MCF 10A (cell line): ENCODE results near the gene RNF180. TPM values are rescaled to one million over a fixed set of nuclear protein-coding genes. Genes with fewer than 3 reads are reported as not detected.

Experiments
- BruUV-seq: library from RNA; stranded (reverse); fragments of 400-500 nt; replicated peaks from 2 replicates; lab custom pipeline; 2021; lab: Mats Ljungman, UMichigan
- CTCF ChIA-PET: fragments of 300-600 bp; sonication (Branson Sonifier 250); formaldehyde crosslinking; extraction: SDS; loops from one replicate; lab custom pipeline; 2021; ENCODE audit warnings: antibody characterized with exemption, inconsistent platforms; lab: Yijun Ruan, JAX
- POLR2A ChIA-PET: fragments of 300-600, 350-650 bp; sonication (Branson Sonifier 250); formaldehyde crosslinking; extraction: SDS; loops from one replicate; lab custom pipeline; 2020; ENCODE audit warnings: antibody characterized with exemption, inconsistent platforms; lab: Yijun Ruan, JAX
- DNase-seq: peaks from one replicate; pipeline ENCODE4 v3.0.0-alpha.2; 2018; ENCODE audit not compliant: unreplicated experiment
- H3K27ac Mint-ChIP-seq: one replicate; pipeline ENCODE4 v1.8.0; 2022; ENCODE audit warnings: mild to moderate bottlenecking, low read depth, mixed read lengths; ENCODE audit not compliant: unreplicated experiment
- H3K27me3 Mint-ChIP-seq: one replicate; pipeline ENCODE4 v1.8.0; 2022; ENCODE audit warnings: mixed read lengths; ENCODE audit not compliant: insufficient read depth, unreplicated experiment
- H3K36me3 Mint-ChIP-seq: one replicate; pipeline ENCODE4 v1.8.0; 2022; ENCODE audit warnings: mild to moderate bottlenecking, moderate library complexity, mixed read lengths; ENCODE audit not compliant: insufficient read depth, unreplicated experiment
- H3K4me1 Mint-ChIP-seq: one replicate; pipeline ENCODE4 v1.8.0; 2022; ENCODE audit warnings: mixed read lengths; ENCODE audit not compliant: insufficient read depth, unreplicated experiment
- H3K4me3 Mint-ChIP-seq: one replicate; pipeline ENCODE4 v1.8.0; 2022; ENCODE audit warnings: mild to moderate bottlenecking, moderate library complexity, mixed read lengths; ENCODE audit not compliant: unreplicated experiment
- H3K9me3 Mint-ChIP-seq: one replicate; pipeline ENCODE4 v1.8.0; 2022; ENCODE audit warnings: mixed read lengths; ENCODE audit not compliant: unreplicated experiment
- intact Hi-C: fragments of 100-400 bp; cut with micrococcal nuclease; formaldehyde crosslinking; loops from 2 replicates; pipeline ENCODE4 v1.14.1; 2022
- total RNA-seq: library from RNA; stranded (reverse); gene quantifications from 2 replicates; pipeline ENCODE4 v1.2.3, GENCODE V29; 2022
- TF ChIP-seq, protein P1 (sequence below): fragments of 200-600 bp; IDR thresholded peaks from one replicate; pipeline ENCODE4 v1.8.0; 2022; ENCODE audit warnings: antibody characterized with exemption, mild to moderate bottlenecking; ENCODE audit not compliant: unreplicated experiment

The RNF180 gene
- total RNA-seq, 1 experiment from 2014 or later = 6.0 TPM

DNA sequence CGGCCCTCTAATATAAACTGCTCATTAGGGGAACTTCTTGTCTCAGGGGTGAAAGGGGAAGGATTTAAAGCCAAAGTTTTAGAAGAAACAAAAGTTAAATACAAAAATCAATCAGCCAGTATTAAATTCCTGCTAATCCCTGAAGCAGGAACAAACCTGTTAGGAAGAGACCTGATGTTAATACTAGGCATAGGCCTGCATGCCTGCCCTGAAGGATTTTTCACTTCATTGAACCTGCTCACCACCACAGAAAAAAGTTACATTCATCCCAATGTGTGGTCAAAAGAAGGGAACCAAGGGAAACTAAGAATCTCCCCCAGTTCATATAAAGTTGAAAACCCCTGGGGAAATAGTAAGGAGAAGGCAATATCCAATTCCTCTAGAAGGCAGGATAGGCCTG lies 9.4 kb upstream of the RNF180 start:
- H3K4me3 Mint-ChIP-seq = no peak overlapping the region
- no TSS peak for BruUV-seq
- H3K27me3 Mint-ChIP-seq = no peaks in the 10 kb centered on the region

DNA sequence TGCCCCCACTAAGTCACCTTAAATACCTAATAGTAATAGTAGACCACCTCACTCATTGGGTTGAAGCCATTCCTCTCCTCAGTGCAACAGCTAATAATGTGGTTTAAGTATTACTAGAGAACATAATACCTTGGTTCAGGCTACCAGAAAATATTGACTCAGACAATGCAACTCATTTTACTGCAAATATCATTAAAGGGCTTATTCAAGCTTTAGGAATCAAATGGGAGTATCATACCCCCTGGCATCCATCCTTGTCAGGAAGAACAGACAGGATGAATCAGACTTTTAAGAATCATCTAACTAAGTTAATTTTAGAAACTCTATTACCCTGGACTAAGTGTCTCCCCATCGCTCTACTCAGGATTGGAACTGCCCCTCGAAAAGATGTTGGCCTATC lies 6.8 kb upstream of the RNF180 start:
- intact Hi-C loops = no loop called here
- H3K4me3 Mint-ChIP-seq = no peak overlapping the region
- no peak for DNase-seq
- no TSS peak for BruUV-seq
- H3K4me1 Mint-ChIP-seq = no peaks in the 10 kb centered on the region
- no peak overlapping the region for H3K27ac Mint-ChIP-seq
- POLR2A ChIA-PET = interaction anchor here (0.6 kb wide), 1 partner anchor 1139 kb away, joined by 3 read pairs; no protein-coding TSS in a partner anchor
- H3K27me3 Mint-ChIP-seq = no peaks in the 10 kb centered on the region
- peaks cover 8% of the 10 kb centered on the region for H3K9me3 Mint-ChIP-seq
- no peaks in the 10 kb centered on the region for H3K36me3 Mint-ChIP-seq
- TF ChIP-seq, protein P1, sequence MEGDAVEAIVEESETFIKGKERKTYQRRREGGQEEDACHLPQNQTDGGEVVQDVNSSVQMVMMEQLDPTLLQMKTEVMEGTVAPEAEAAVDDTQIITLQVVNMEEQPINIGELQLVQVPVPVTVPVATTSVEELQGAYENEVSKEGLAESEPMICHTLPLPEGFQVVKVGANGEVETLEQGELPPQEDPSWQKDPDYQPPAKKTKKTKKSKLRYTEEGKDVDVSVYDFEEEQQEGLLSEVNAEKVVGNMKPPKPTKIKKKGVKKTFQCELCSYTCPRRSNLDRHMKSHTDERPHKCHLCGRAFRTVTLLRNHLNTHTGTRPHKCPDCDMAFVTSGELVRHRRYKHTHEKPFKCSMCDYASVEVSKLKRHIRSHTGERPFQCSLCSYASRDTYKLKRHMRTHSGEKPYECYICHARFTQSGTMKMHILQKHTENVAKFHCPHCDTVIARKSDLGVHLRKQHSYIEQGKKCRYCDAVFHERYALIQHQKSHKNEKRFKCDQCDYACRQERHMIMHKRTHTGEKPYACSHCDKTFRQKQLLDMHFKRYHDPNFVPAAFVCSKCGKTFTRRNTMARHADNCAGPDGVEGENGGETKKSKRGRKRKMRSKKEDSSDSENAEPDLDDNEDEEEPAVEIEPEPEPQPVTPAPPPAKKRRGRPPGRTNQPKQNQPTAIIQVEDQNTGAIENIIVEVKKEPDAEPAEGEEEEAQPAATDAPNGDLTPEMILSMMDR = no peak
- CTCF ChIA-PET = interaction anchor here (2.1 to 6.3 kb wide), 2 partner anchors 10 to 454 kb away, joined by 6 to 48 read pairs; no protein-coding TSS in a partner anchor

More for the DNA sequence above, 9.4 kb upstream of the RNF180 start:
- H3K27ac Mint-ChIP-seq = no peak overlapping the region
- CTCF ChIA-PET = interaction anchor here (1.7 to 6.3 kb wide), 2 partner anchors 8 to 51 kb away, joined by 5 to 48 read pairs; no protein-coding TSS in a partner anchor
- TF ChIP-seq, protein P1 = no peak
- no peaks in the 10 kb centered on the region for H3K36me3 Mint-ChIP-seq
- intact Hi-C loops = no loop called here
- no peak for DNase-seq
- H3K4me1 Mint-ChIP-seq = no peaks in the 10 kb centered on the region
- POLR2A ChIA-PET = no interaction called here
- peaks cover 11% of the 10 kb centered on the region for H3K9me3 Mint-ChIP-seq

GRCh38 chr5:64160201-64160600 lies 5.4 kb upstream of the RNF180 start:
- ChIA-PET POLR2A (interaction anchor here (0.6 kb wide), 1 partner anchor 1010 kb away, joined by 3 read pairs; no protein-coding TSS in a partner anchor), CTCF (interaction anchor here (2.1 to 6.3 kb wide), 2 partner anchors 12 to 453 kb away, joined by 6 to 48 read pairs; no protein-coding TSS in a partner anchor)
- DNase-seq = no peak
- intact Hi-C loops = no loop called here
- Mint-ChIP-seq H3K9me3 (no peaks in the 10 kb centered on the region), H3K4me1 (peaks cover 4% of the 10 kb centered on the region), H3K36me3 (no peaks in the 10 kb centered on the region), H3K4me3 (no peak overlapping the region), H3K27me3 (no peaks in the 10 kb centered on the region), H3K27ac (no peak overlapping the region)
- TF ChIP-seq, protein P1 = no peak
- no TSS peak for BruUV-seq

DNA sequence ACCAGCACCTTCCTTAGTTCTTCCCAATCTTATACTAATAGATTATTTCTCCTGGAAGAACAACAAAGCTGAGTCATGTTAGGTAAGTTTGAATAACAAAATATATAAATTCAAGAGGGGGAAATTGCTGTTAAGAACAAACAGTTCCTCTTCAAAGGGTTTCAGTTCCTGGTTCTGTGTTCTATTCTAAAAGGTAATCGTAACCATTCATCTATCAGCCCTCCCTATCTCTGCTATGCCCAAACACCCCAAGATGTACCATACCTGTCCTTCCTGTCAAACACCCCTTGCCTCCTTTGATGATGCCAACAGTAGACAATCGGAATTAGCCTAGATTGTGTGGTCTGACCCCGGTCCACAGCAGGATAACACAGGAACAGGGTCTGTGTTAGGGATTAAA lies 4.2 kb upstream of the RNF180 start:
- CTCF ChIA-PET = interaction anchor here (6.3 kb wide), 1 partner anchor 13 kb away, joined by 48 read pairs; no protein-coding TSS in a partner anchor
- Mint-ChIP-seq H3K27ac (no peak overlapping the region), H3K9me3 (no peaks in the 10 kb centered on the region), H3K4me3 (no peak overlapping the region), H3K27me3 (no peaks in the 10 kb centered on the region), H3K4me1 (peaks cover 6% of the 10 kb centered on the region), H3K36me3 (no peaks in the 10 kb centered on the region)
- no TSS peak for BruUV-seq
- POLR2A ChIA-PET = no interaction called here
- TF ChIP-seq, protein P1 = no peak
- intact Hi-C loops = no loop called here
- no peak for DNase-seq
